Measurements from ENCODE around the gene SNX11.
"Not testable (repeated sequence)": the region's sequence is repeated elsewhere in the genome, so short reads cannot be mapped to it uniquely, and the experiment has no call there.

SNX11 gene, protein sequence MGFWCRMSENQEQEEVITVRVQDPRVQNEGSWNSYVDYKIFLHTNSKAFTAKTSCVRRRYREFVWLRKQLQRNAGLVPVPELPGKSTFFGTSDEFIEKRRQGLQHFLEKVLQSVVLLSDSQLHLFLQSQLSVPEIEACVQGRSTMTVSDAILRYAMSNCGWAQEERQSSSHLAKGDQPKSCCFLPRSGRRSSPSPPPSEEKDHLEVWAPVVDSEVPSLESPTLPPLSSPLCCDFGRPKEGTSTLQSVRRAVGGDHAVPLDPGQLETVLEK

DNA sequence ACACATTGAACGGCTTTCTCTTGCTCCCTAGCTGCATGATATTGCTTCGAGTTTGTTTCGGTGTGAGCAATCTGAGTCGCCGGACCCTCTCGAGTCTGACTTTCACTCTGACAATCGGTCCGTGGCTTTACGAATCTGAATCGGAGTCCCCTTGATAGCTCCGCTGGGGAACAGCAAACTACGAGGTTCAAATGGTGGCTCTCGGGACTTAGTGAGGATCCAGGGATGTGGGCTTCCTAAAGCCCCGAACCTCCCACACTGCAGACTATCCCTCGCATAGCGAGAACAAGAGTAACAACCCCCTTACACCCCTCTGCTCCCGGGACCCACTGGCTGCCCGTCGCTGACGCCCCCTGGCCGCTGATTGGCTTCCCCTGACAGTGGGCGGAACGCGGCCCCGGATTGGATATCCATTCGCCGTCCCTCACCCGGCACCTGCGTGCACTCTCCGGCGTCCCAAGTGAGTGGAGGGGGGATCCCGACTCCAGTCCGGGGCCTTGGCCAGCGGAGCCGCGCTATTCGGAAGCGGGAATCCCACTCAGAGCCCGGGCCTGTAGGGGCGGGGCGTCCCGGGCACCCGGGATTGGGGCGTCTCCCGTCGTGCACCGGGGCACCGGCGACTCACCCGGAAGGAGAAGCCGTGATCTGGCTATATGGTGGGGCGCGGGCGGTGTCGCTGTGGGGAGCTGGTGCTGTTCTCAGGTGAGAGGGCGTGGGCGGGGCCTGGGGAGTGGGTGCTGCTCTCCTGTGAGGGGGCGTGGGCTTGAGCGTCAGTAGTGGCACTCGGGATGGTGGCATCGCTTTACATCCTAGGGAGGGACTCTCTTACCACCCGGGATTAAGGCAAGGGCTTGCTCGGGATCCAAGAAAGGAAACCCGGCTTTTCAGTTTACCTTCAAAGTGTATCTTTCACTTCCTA, at the start of gene SNX11:
Gene SNX11 (plus strand): TSS at position 630 of the 919 bp plus-strand sequence. CDS start 4,278 bp downstream, outside the sequence.
- DNase-seq = peak; percentile 93 to 95

DNA sequence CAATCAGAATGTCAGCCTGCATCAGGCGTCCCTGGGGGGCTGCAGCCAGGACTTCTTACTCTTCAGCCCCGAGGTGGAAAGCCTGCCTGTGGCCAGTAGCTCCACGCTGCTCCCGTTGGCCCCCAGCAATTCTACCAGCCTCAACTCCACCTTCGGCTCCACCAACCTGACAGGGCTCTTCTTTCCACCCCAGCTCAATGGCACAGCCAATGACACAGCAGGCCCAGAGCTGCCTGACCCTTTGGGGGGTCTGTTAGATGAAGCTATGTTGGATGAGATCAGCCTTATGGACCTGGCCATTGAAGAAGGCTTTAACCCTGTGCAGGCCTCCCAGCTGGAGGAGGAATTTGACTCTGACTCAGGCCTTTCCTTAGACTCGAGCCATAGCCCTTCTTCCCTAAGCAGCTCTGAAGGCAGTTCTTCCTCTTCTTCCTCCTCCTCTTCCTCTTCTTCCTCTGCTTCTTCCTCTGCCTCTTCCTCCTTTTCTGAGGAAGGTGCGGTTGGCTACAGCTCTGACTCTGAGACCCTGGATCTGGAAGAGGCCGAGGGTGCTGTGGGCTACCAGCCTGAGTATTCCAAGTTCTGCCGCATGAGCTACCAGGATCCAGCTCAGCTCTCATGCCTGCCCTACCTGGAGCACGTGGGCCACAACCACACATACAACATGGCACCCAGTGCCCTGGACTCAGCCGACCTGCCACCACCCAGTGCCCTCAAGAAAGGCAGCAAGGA, 49.0 kb upstream of the SNX11 start:
- DNase-seq = no peak

DNA sequence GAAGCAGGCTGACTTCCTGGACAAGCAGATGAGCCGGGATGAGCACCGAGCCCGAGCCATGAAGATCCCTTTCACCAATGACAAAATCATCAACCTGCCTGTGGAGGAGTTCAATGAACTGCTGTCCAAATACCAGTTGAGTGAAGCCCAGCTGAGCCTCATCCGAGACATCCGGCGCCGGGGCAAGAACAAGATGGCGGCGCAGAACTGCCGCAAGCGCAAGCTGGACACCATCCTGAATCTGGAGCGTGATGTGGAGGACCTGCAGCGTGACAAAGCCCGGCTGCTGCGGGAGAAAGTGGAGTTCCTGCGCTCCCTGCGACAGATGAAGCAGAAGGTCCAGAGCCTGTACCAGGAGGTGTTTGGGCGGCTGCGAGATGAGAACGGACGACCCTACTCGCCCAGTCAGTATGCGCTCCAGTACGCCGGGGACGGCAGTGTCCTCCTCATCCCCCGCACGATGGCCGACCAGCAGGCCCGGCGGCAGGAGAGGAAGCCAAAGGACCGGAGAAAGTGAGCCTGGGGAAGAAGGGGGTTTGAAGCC, 48.4 kb upstream of the SNX11 start:
- no peak for DNase-seq

DNA sequence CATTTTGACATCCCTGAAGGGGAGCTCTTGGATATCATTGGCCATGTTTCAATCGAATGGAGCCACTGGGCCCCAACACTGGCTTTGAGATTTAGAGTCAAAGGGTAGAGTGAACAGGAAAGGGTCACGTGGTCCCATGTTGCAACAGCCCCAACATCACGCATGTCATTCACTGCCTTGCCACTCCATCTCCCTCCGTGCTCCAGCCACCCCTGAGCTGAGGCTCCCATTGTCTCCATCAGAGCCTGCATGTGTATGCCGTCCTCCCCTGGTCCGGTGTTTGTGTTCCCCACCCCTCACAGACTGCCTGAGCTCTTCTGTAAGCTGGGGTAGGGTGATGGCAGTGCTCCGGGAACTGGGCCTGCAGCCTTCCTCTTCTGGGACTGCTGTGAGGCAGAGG, 47.3 kb upstream of the SNX11 start:
- no peak for DNase-seq

DNA sequence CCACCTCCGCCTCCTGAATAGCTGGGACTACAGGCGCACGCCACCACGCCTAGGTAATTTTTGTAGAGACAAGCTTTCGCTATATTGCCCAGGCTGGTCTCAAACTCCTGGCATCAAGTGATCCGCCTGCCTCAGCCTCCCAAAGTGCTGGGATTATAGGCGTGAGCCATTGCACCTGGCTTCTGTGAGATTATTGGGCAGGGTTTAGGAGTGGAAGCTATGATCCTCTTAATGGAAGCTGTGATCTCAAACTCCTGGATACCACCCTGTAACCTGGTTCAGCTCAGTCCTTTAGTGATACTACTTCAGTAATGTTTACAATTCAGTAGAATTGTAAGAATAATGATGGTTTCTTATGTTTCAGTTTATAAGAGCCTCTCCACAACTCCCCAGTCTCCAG, 45.3 kb upstream of the SNX11 start:
- no peak for DNase-seq

DNA sequence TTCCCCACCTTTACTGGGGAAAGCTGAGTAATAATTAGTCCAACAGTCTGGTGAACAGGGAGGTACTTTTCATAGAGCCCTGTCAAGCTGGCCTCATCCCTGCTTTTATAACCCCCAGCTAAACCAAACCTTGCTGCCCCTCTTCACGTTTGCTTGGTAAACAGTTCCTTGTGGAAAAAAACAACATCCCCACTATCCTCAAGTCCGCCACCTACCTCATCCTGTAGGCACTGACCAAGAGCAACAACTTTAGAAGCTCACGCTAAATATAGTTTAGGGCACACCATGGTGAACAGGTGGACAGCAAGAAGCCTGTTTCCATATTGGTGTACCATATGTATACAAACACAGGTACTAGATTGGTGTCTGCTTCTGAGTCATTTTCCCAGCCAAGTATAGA, 42.9 kb upstream of the SNX11 start:
- no peak for DNase-seq

DNA sequence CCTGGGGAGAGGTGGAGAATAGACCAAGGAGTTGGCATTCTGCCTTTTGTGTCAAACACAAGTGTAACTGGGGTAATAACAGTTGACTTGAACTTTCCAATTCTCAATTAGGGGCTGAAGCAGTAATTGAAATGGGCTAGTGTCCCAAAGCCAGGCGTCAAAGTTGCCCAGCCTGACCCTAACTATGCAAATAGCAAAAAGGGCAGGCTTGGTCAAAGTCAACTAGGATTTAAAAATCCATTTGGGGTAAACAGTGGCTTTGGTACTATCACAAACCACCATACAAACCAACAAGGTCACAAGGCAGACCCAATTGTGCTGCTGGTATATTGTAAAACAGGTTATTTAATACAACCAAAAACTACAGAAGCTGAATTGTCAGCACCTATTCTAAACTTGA, 41.4 kb upstream of the SNX11 start:
- no peak for DNase-seq

DNA sequence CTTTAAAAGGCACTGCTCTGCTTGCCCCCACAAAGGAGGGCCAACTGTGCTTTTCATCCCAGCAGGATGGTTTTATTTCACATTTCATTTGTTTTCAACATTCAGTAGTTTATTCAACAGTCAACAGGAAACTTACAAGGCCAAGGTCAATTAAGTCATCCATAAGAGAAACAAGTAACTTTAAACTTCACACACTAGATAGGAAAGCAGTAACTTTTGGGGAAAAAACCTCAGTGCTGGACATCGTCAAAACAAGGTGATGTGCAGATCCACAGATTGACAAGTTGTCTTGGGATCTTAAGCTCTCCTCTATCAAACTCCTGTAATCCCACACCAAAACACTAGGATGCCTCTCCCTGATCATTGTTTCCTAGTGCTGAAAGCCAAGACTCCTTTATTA, 40.9 kb upstream of the SNX11 start:
- no peak for DNase-seq

DNA sequence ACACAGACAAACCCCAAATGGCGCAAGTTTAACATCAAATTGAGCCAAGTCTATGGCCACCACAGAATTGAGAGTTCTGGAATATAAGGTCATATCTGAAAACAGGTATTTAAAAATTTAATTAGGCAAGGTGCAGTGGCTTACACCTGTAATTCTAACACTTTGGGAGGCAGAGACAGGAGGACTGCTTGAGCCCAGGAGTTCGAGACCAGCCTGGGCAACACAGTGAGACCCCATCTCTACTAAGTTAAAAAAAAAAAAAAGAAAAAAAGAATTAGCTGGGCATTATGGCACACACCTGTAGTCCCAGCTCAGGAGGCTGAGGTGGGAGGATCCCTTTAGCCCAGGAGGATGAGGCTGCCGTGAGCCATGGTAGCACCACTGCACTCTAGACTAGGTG, 40.3 kb upstream of the SNX11 start:
- DNase-seq = no peak

DNA sequence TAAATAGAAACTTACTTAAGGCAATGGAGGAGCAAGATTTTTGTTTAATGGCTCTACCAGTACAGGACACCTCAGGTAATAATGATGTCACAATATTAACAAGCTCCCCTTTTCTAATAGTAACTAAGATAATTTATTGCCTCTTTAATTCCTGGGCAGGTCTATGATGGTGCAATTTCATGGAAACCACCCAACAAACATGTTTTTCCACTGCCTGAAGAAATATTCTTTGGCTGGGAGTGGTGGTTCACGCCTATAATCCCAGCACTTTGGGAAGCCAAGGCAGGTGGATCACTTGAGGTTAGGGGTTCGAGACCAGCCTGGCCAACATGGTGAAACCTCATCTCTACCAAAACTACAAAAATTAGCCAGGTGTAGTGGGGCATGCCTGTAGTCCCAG, 39.8 kb upstream of the SNX11 start:
- not testable (repeated sequence) for DNase-seq

DNA sequence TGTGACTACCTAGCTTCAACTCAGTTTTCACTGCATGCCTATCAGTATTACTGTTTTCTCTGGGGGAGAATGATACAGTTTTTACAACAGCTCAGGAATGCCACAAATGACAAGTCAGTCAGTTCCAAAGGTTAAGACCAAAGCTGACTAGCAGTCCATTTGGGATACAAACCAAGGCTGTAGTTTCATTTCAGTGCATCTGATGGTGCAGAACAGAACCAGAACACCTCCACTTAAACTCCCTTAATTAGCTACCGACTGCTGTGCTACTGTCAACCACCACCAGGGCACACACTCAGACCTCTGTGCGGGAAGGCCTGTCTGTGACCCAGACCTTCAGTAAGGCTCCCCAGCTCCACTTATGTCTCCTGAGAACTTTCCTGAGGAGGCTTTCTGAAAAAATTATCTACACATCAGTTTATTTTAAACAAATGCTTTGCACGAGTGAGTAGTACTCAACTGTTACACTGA, 39.0 kb upstream of the SNX11 start:
- DNase-seq = no peak

DNA sequence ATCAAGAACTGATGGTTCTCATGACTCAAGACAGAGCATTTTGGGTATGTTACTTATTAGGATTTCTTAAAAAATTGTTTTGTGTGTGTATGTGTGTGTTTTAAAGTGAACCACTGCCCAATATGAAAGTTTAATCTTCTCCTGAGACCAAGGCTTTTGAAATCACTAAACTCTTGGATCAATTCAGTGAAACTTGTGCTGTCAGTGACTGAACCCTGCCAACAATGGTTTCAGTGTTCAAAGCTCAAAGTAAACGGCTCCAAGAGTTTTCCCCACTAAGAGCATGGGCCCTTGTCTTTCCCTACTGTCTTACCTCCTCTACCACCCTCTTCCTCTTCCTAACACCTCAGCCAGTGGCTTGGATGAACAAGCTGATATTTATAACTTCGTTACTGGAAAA, 37.4 kb upstream of the SNX11 start:
- no peak for DNase-seq

DNA sequence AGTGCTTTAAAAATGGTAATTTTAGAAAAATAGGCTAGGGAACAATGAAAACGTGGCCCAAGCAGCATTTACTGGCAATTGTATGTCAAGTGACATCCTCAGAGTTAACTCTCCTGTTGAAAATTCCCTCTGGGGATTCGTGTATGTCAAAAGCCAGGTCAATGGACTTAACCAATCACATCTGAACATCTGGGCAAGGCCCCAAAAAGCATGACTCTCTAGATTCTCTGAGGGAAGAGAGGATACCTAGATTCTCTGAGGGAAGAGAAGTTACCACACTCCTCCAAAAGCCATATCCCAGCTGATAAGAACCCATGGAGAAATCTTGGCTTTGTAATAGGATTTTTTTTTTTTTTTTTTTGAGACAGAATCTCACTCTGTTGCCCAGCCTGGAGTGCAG, 35.9 kb upstream of the SNX11 start:
- DNase-seq = no peak

DNA sequence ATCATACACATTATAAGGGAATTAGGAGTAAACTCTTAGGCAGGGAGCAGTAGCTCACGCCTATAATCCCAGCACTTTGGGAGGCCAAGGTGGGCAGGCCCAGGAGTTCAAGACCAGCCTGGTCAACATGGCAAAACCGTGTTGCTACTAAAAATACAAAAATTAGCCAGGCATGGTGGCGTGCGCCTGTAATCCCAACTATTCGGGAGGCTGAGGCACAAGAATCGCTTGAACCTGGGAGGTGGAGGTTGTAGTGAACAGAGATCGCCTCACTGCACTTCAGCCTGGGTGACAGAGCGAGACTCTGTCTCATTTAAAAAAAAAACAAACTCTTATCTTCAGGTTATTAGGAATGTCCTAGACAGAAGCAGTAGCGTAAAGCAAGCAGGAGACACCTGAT, 34.8 kb upstream of the SNX11 start:
- DNase-seq = not testable (repeated sequence)

DNA sequence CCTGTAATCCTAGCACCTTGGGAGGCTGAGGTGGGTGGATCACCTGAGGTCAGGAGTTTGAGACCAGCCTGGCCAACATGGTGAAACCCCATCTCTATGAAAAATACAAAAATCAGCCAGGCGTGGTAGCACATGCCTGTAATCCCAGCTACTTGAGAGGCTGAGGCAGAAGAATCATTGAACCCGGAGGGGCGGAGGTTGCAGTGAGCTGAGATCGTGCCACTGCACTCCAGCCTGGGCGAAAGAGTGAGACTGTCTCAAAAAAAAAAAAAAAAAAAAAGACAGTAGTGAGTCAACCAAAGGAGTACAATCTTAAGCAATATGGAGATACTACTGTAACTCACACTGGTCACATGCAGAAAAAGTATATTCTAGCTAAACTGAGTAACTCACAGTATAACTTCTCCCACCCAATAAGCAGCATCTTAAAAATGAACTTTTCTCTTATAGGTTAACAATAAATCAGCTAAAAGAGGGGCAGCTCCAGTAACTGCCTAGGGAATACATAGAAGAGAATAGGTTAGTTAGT, 33.9 kb upstream of the SNX11 start:
- DNase-seq = not testable (repeated sequence)

DNA sequence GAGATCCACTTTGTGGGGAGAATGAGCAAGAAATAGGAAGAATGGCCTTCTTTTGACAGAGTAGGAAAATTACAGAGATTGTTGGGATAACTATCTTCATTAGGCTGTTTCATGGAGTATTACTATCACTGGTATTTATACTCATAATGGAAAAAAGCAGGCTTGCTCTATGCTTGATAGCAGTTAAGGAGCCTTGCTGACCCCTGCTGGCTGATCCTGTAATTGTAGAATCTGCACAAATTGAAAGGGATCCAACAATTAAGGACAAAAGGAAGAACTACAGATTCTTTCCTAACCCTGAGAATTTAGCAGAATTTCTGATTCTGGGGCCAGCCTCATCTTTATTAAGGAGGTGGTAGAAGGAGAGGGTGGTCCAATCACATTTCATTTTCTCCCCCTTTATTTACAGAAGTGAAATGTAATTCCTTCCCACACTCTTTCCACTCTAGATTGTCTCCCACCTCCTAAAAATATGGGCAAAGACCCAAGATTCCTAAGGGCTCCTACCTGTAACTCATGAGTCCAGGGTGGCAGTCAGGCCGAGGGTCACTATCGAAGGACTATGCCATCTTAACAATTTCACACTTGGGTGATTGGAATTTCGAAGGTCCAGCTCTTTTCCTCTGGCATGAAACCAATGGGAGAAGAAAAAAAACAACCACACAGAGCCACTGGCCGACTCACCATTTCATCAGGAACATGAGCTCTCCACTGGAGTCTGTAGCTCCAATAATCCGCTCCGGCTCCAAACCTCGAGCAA, 33.1 kb upstream of the SNX11 start:
- DNase-seq = peak; percentile 80 to 84

DNA sequence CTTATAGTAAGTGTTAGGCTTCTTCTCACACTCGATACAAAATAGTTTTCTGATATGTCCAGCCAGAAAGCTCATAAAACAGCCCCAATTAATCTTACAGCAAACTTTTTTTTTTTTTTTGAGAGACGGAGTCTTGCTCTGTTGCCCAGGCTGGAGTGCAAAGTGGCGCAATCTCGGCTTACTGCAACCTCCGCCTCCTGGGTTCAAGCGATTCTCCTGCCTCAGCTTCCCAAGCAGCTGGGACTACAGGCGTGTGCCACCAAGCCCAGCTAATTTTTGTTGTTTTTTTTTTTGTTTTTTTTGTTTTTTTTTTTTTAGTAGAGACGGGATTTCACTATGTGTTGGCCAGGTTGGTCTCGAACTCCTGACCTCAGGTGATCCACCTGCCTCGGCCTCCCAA, 30.4 kb upstream of the SNX11 start:
- not testable (repeated sequence) for DNase-seq

DNA sequence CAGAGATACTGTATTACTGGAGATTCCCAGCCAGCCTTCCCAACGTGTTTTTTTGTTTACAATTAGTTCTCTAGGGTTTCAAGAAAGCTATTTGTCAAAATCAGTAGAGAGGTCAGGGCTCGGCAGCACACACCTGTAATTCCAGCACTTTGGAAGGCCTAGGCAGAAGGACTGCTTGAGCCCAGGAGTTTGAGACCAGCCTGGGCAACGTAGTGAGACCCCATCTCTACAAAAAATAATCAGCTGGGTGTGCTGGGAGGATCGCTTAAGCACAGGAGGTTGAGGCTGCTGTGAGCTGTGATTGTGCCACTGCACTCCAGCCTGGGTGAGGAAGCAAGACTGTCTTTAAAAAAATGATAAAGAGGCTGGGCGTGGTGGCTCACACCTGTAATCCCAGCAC, 25.7 kb upstream of the SNX11 start:
- DNase-seq = no peak

DNA sequence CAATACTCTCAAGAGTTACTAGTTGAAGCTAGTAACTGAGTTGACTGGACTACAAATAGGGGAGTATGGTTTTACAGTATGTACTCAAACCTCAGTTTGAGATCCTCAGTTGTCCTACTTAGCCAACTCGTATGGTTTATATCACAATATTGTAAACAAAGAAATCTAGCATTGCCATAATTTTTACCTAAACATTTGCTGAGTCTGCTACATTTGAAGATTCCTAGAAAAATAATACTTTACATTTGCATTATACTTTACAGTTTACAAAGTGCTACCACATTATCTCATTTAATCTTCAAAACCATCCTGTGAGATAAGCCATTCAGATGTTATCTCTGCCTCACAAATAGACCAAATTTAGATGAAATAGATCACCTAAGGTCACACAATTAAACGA, 22.6 kb upstream of the SNX11 start:
- no peak for DNase-seq

DNA sequence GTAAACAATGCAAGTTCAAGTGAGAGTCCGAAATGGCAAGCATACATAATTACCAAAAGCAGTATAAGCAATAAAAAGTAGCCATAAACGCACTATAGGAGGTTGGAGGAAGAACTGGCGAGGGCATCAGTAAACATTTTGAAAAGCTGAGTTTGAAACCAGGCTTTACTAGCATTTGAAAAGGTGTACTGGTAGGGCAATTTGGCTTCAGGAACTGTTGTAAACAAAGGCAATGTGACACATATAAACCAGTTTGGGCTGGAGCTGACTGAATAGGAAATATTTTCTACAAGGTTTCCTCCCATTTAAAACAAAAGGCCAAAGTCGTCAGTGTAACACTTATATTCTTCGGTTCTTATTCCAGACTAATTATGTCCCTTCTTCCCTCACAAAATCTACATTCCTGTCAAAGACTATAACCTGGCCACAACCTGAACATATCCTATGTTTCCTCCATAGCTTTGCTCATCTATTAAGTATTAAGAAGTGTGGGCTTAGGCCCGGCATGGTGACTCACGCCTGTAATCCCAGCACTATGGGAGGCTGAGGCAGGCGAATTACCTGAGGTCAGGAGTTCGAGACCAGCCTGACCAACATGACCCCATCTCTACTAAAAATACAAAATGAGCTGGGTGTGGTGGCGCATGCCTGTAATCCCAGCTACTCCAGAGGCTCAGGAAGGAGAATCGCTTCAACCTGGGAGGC, 14.1 kb upstream of the SNX11 start:
- DNase-seq = no peak

DNA sequence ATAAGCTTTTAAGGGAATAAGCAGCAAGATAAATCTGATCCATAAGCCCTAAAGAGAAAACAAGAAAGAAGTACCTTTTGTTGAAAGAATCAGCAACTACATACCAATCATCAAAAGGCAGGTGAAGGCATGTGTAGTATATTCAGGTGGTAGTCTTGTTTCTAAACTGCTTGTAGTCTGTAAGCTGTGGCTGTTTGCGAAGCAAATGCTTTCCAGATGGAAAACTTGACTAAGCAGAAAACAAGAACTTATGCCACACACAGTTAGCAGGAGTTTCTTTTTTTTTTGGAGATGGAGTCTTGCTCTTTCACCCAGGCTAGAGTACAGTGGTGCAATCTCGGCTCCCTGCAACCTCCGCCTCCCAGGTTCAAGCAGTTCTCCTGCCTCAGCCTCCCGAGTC, 12.0 kb upstream of the SNX11 start:
- no peak for DNase-seq
